ENCODE results near the gene DTD2.

The DTD2 gene

DNA sequence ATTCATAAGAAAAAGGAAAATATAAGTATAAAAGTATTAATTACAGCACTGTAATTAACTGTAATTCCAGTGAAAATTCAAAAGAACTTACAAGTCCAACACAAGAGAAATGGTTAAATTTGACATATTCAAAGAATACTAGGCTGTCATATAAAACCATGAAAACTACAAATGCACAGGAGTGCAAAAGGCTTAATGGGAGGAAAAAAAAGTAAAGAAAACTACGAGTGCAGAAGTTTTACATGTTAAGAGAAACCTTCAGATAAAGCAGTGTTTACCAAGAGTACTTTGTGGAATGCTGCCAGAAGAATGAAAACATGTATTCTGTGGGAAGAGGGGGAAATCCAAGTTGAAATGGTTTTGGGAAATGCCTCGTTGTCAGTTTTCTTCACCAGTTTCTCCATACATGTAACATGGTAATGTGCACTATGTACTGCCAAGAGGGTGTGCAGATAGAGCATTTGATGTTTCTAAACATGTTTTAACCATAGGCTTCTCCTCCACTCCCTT, 46.0 kb downstream of the DTD2 start:
- TF ChIP-seq, protein P1, sequence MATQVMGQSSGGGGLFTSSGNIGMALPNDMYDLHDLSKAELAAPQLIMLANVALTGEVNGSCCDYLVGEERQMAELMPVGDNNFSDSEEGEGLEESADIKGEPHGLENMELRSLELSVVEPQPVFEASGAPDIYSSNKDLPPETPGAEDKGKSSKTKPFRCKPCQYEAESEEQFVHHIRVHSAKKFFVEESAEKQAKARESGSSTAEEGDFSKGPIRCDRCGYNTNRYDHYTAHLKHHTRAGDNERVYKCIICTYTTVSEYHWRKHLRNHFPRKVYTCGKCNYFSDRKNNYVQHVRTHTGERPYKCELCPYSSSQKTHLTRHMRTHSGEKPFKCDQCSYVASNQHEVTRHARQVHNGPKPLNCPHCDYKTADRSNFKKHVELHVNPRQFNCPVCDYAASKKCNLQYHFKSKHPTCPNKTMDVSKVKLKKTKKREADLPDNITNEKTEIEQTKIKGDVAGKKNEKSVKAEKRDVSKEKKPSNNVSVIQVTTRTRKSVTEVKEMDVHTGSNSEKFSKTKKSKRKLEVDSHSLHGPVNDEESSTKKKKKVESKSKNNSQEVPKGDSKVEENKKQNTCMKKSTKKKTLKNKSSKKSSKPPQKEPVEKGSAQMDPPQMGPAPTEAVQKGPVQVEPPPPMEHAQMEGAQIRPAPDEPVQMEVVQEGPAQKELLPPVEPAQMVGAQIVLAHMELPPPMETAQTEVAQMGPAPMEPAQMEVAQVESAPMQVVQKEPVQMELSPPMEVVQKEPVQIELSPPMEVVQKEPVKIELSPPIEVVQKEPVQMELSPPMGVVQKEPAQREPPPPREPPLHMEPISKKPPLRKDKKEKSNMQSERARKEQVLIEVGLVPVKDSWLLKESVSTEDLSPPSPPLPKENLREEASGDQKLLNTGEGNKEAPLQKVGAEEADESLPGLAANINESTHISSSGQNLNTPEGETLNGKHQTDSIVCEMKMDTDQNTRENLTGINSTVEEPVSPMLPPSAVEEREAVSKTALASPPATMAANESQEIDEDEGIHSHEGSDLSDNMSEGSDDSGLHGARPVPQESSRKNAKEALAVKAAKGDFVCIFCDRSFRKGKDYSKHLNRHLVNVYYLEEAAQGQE (IDR thresholded peaks at IDR 0.05; ENCODE audit: insufficient read depth in 1 of 2, low read depth in 2 of 2, low read length in 2 of 2) = no peak
- TF ChIP-seq FOXP2 (optimal IDR thresholded peaks at IDR 0.05; ENCODE audit: borderline replicate concordance, extremely low read depth, extremely low read length, insufficient read depth) (no peak), SIN3A (IDR thresholded peaks at IDR 0.05; ENCODE audit: borderline replicate concordance, insufficient read depth, low read length) (no peak), POLR2AphosphoS5 (IDR thresholded peaks at IDR 0.05; ENCODE audit: low read depth, low read length) (no peak), TAF1 (IDR thresholded peaks at IDR 0.05; ENCODE audit: borderline replicate concordance, insufficient read depth, low read length) (no peak)

DNA sequence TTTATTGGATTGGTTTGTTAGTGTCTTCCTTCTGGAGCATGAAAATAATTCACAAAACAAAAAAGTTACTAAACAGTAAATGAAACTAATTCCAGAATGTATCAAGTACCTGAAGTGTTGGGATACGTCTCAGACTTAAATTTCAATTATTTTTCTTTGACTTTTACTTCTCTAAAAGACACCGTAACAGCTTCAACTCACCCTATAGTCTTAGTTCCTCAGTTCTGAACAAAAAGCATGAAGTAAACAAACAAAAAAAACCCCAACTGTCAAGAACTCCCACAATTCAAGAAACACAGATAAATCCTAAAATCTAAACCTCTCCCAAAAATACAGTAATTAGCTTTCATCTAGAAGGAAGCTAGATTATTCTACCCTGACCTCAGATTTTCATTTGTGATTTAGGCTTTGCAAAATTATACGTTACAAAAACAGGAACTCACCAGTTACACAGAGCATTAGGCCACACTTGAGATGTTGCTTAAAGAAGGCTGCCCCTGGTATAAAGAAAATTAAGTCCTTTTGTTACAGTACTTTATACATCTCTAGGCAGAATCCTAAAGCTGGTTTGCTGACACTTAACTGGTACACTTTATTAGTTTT, 47.2 kb downstream of the DTD2 start:
- TF ChIP-seq, protein P1 (IDR thresholded peaks at IDR 0.05; ENCODE audit: insufficient read depth in 1 of 2, low read depth in 2 of 2, low read length in 2 of 2) = no peak
- TF ChIP-seq POLR2AphosphoS5 (IDR thresholded peaks at IDR 0.05; ENCODE audit: low read depth, low read length) (no peak), FOXP2 (optimal IDR thresholded peaks at IDR 0.05; ENCODE audit: borderline replicate concordance, extremely low read depth, extremely low read length, insufficient read depth) (no peak), SIN3A (IDR thresholded peaks at IDR 0.05; ENCODE audit: borderline replicate concordance, insufficient read depth, low read length) (no peak), TAF1 (IDR thresholded peaks at IDR 0.05; ENCODE audit: borderline replicate concordance, insufficient read depth, low read length) (no peak)

GRCh38 chr14:31408421-31408820, 48.9 kb downstream of the DTD2 start:
- no peak for TF ChIP-seq TAF1 (IDR thresholded peaks at IDR 0.05; ENCODE audit: borderline replicate concordance, insufficient read depth, low read length)

DNA sequence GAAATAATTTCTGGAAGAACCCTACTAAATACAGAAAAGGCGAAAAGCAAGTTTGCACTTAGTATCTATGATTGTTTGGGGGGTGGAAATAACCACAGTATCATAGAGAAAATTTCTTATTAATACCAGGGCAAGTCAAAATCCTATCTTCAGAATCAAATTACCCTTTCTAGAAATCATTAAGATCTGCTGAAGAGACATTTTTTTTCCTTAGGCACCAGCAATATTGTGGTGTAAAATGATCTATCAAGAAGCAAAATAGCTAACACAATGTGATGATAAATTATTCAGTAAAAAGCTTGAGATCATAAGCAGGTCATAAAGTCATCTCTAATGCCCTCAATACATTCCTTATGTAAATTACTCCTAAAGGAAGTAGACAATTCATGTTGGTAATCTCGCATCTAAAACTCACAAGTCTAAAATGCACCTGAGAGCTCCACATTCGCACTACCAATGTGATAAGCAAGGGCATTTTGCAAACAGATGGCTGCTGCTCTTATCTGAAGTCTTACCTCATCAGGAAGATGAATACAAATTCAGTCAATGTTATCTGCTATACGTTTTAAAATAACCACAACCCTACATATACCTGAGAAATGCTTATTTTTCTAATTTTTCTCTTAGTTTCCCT, 51.6 kb downstream of the DTD2 start:
- TF ChIP-seq, protein P1 (IDR thresholded peaks at IDR 0.05; ENCODE audit: insufficient read depth in 1 of 2, low read depth in 2 of 2, low read length in 2 of 2) = no peak
- TF ChIP-seq TAF1 (IDR thresholded peaks at IDR 0.05; ENCODE audit: borderline replicate concordance, insufficient read depth, low read length) (no peak), FOXP2 (optimal IDR thresholded peaks at IDR 0.05; ENCODE audit: borderline replicate concordance, extremely low read depth, extremely low read length, insufficient read depth) (no peak), POLR2AphosphoS5 (IDR thresholded peaks at IDR 0.05; ENCODE audit: low read depth, low read length) (no peak), SIN3A (IDR thresholded peaks at IDR 0.05; ENCODE audit: borderline replicate concordance, insufficient read depth, low read length) (no peak)

GRCh38 chr14:31405106-31405505, 52.2 kb downstream of the DTD2 start:
- TF ChIP-seq FOXP2 (optimal IDR thresholded peaks at IDR 0.05; ENCODE audit: borderline replicate concordance, extremely low read depth, extremely low read length, insufficient read depth) (no peak), SIN3A (IDR thresholded peaks at IDR 0.05; ENCODE audit: borderline replicate concordance, insufficient read depth, low read length) (no peak), POLR2AphosphoS5 (IDR thresholded peaks at IDR 0.05; ENCODE audit: low read depth, low read length) (no peak), TAF1 (IDR thresholded peaks at IDR 0.05; ENCODE audit: borderline replicate concordance, insufficient read depth, low read length) (no peak)
- TF ChIP-seq, protein P1 (IDR thresholded peaks at IDR 0.05; ENCODE audit: insufficient read depth in 1 of 2, low read depth in 2 of 2, low read length in 2 of 2) = no peak

All from PFSK-1 (cell line).